Measurements from ENCODE around the gene FLNB.

Gene FLNB

DNA sequence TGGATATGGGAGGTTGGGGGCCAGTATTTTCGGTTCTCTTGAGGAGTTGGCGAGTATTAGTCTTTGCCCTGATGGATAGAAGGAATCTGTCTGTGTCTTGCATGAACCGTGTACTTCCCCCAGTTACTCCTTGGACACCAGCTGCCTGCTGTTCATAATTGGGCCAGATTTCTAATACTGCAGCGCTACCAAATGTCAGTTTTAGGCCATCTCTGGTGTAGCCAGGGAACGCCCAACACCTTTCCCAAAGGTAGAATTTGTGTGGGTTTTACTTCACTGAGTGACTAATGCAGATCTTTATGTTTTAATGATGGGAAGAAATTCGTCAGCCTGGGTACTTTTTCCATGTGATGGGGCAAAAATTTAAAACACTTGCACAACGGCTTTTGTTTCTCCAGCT is 18.4 kb downstream of the FLNB start:
- H3K27ac Mint-ChIP-seq = peak overlapping the region; percentile 34
- no peaks in the 10 kb centered on the region for H3K36me3 Mint-ChIP-seq (ENCODE audit: low read depth)
- no peaks in the 10 kb centered on the region for H3K9me3 Mint-ChIP-seq
- no peak for DNase-seq
- H3K27me3 Mint-ChIP-seq = no peaks in the 10 kb centered on the region
- peaks cover 54% of the 10 kb centered on the region for H3K4me1 Mint-ChIP-seq (ENCODE audit: low read depth)
- H3K4me3 Mint-ChIP-seq = no peak overlapping the region

DNA sequence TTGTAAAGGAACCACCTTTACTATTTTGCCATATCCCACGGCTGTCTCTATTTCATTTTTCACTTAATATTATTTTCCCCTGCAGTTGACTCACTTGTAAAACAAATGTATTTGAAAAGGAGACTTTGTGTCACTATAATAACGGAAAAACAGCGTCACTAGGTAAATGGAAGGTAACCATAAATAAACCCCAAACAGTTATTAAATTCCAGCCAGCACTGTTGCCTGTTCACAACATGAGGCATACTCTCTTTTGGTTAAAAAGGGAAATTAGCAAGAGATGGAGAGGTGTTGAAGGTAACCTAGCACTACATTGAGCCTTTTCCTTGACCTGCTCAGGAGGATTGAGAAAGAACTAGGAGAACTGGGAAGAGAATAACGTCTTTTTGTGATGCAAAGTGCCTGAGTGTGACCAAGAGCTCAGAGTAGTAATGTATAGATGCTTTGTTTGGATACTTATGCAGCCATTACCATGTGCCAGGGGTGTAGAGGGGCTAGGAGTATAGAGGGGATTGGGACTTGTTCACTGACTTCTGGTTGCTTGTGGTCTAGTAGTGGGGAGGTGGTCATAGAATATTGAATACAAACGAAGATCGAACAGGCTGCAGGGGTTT is 19.6 kb downstream of the FLNB start:
- H3K4me3 Mint-ChIP-seq = no peak overlapping the region
- peak overlapping the region; percentile 62 for H3K27ac Mint-ChIP-seq
- no peaks in the 10 kb centered on the region for H3K9me3 Mint-ChIP-seq
- H3K27me3 Mint-ChIP-seq = no peaks in the 10 kb centered on the region
- peaks cover 41% of the 10 kb centered on the region for H3K4me1 Mint-ChIP-seq (ENCODE audit: low read depth)
- no peak for DNase-seq
- no peaks in the 10 kb centered on the region for H3K36me3 Mint-ChIP-seq (ENCODE audit: low read depth)

DNA sequence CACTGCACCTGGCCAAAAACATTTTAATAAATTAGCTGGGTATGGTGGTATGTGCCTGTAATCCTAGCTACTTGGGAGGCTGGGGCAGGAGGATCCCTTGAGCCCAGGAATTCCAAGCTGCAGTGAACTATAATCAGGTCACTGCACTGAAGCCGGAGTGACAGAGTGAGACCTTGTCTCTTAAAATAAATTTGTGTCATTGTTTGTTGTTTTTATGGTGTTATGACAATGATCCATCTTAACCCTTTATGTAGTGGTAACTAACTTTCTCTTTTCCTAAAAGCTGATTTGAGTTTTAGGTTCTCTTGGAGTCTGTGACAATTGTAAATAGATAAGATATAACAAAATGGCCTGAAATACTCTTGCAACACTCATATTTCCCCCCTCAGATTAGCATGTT is 20.7 kb downstream of the FLNB start:
- Mint-ChIP-seq H3K36me3 (ENCODE audit: low read depth) (no peaks in the 10 kb centered on the region), H3K27ac (peak overlapping the region; percentile 8), H3K9me3 (no peaks in the 10 kb centered on the region), H3K27me3 (no peaks in the 10 kb centered on the region), H3K4me1 (ENCODE audit: low read depth) (peaks cover 34% of the 10 kb centered on the region), H3K4me3 (no peak overlapping the region)
- DNase-seq = no peak

DNA sequence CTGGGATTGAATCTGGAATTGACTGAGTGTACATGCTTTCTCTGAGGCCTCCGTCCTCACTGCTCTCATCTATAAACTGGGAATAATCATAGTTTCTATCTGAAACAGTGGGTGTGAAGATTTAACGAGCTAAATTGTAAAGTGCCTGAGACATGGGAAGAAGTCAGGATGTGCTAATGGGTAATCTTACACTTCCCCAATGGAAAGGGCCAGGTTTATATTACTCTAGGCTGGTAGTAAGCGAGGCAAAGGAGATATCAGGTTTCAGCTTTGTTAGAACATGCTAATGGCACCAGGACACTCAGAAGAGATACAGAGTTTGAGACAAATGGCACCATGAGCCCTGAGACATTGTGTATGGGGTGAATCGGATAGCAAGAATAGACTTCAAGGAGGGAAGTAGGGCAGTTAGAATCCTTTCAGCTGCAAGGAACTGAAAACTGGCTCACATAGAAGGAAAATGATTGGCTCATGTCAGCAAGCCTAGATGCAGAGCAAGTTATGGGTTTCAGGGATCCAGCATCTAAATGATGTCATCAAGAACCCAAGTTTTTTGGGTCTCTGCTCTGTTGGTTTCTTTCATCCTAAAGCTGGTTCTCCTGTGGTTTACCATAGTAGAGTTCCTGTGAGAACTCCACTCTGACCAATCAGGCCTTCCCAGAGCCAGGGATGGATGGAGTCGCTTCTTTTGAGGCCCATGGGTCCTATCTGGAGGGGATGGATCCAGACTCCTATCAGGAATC is 21.8 kb downstream of the FLNB start:
- no peaks in the 10 kb centered on the region for H3K36me3 Mint-ChIP-seq (ENCODE audit: low read depth)
- no peaks in the 10 kb centered on the region for H3K27me3 Mint-ChIP-seq
- H3K9me3 Mint-ChIP-seq = no peaks in the 10 kb centered on the region
- H3K27ac Mint-ChIP-seq = no peak overlapping the region
- peaks cover 45% of the 10 kb centered on the region for H3K4me1 Mint-ChIP-seq (ENCODE audit: low read depth)
- no peak overlapping the region for H3K4me3 Mint-ChIP-seq
- DNase-seq = no peak

DNA sequence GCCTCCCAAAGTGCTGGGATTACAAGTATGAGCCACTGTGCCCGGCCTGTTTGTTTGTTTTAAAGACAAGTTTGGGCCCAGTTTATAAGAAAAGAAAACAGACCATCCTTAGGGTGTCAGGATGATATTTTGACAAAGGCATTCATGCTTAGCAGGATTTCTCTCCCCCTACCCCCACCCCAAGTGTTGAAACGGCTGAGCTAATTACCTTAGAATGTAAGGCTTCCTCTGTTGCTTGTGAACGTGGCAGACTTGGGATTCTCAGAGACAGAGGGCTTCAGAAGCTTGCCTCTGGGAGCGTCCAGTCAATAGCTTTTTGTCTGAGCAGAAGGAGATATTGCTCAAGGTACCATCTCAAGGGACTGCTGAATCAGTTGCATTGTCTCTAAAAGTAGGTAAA is 24.0 kb downstream of the FLNB start:
- H3K27me3 Mint-ChIP-seq = no peaks in the 10 kb centered on the region
- no peaks in the 10 kb centered on the region for H3K9me3 Mint-ChIP-seq
- H3K36me3 Mint-ChIP-seq (ENCODE audit: low read depth) = no peaks in the 10 kb centered on the region
- H3K4me1 Mint-ChIP-seq (ENCODE audit: low read depth) = peaks cover 47% of the 10 kb centered on the region
- H3K4me3 Mint-ChIP-seq = no peak overlapping the region
- DNase-seq = no peak
- H3K27ac Mint-ChIP-seq = no peak overlapping the region

DNA sequence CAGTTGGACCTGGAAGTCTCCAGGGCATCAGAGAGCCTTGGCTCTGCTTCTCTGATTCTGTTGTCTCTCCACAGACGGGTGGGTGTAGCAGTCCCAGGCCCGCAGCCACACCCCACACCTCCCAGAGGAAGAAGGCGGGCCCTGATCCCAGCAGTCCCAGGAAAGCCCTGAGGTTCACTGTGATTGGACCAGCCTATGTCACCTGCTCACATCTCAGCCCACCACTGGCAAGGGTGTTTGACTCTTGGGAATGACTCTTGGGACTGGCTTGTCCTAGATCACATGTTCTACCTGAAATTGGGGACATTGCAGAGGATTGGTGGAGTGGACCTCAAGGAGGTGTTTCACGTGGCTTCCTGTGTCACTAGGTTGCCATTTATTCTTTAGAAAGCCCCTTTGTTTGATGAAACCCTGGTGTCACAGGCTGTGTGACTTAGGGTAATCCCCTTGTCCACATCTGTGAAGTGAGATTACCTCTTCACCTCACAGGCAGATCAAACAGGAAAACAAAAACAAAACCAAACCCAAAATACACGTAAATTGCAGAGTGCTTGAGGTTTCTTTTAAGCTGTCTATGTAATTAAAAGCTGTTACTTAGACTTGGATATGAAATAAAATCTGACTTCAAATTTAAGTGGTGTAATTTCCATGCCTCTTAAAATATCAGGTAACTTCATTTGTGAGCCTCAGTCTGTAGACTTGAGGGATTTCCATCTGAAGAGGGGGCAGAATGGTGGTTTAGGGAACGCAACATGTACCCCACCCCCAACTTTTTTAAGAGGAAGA is 26.7 kb downstream of the FLNB start:
- Mint-ChIP-seq H3K9me3 (no peaks in the 10 kb centered on the region), H3K36me3 (ENCODE audit: low read depth) (no peaks in the 10 kb centered on the region), H3K4me3 (peak overlapping the region; percentile 42), H3K4me1 (ENCODE audit: low read depth) (peaks cover 45% of the 10 kb centered on the region), H3K27me3 (no peaks in the 10 kb centered on the region), H3K27ac (peak overlapping the region; percentile 82)
- DNase-seq = peak; percentile 37

DNA sequence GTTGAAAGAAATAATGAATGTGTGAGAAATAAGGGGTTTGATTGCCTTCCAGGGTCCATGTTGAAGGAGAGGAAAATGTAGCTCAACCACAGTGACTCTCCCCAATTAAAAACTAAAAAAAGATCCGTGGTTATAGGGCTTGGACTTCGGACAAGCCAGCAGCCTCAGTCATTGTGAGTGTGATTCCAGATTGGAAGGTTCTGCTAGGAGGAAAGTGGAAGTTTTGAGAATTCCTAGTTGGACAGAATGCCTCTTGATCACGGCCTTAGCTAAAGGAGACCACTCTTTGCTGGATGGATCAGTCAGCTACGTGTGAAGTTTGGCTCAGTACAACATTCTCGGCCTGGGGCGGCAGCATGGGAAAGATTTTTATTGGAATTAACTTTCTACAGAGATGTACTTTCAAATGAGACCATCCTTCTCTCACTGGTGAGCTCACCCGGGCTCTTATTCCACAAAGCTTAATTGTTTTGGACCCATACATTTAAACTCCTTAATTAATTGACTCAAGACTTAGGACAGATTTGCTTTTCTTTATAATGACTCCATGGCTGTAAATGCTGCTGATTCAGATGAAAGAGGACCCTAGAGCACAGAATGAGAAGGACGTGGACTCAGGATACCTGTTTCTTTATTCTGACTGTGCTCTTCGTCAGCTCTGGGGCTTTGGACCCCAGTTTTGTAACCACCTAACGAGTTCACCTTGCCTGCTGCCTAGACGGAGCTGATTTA is 27.5 kb downstream of the FLNB start:
- Mint-ChIP-seq H3K9me3 (no peaks in the 10 kb centered on the region), H3K27me3 (no peaks in the 10 kb centered on the region), H3K4me1 (ENCODE audit: low read depth) (peaks cover 47% of the 10 kb centered on the region), H3K27ac (peak overlapping the region; percentile 82), H3K36me3 (ENCODE audit: low read depth) (no peaks in the 10 kb centered on the region), H3K4me3 (peak overlapping the region; percentile 42)
- DNase-seq = no peak

DNA sequence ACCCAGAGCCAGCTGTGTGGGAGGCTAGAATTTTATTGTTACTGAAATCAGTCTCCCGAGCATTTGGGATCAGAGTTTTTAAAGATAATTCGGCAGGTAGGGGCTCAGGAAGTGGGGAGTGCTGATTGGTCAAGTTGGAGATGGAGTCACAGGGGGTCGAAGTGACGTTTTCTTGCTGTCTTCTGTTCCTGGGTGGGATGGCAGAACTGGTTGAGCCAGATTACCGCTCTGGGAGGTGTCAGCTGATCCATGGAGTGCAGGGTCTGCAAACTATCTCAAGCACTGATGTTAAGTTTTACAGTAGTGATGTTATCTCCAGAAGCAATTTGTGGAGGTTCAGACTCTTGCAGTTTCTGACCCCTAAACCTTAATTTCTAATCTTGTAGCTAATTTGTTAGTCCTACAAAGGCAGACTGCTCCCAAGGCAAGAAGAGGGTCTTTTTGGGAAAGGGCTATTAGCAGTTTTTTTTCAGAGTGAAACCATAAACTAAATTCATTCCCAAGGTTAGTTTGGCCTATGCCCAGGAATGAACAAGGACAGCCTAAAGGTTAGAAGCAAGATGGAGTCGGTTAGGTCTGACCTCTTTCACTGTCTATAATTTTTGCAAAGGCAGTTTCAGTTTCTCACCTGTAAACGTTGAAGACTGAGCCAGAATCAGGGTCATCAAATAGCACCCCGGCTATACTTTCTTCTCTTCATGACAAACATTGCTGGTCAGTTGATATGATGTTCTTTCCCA is 28.2 kb downstream of the FLNB start:
- H3K36me3 Mint-ChIP-seq (ENCODE audit: low read depth) = no peaks in the 10 kb centered on the region
- H3K4me1 Mint-ChIP-seq (ENCODE audit: low read depth) = peaks cover 54% of the 10 kb centered on the region
- H3K4me3 Mint-ChIP-seq = no peak overlapping the region
- no peaks in the 10 kb centered on the region for H3K9me3 Mint-ChIP-seq
- no peaks in the 10 kb centered on the region for H3K27me3 Mint-ChIP-seq
- DNase-seq = no peak
- no peak overlapping the region for H3K27ac Mint-ChIP-seq

DNA sequence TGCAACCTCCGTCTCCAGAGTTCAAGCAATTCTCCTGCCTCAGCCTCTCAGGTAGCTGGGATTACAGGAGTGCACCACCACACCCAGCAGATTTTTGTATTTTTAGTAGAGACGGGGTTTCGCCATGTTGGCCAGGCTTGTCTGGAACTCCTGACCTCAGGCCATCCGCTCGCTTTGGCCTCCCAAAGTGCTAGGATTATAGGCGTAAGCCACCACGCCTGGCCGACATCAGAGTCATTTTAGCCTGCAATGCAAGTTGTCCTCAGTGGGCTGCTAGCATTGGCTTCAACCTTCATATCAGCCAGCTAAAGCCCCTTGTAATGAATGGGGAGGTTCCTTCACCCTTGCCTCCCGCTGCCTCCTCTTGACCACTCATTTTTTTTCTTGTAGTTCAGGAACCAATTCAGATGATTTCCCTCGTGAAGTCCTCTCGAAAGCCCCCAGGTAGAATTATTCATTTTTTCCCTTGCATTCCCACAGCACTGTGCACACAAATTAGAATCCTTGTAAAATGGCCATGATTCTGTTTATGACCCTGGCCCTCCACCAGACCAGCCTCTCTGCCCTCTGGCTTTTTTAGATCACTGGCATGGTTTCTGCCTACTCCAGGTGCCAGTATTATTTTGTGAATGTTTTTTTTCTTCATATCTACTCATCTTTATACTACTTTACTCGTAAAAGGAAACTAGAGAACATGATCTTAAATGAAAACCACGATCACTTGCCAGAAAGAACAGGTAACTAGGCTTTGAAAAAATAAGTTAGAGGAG is 29.1 kb downstream of the FLNB start:
- Mint-ChIP-seq H3K4me3 (no peak overlapping the region), H3K36me3 (ENCODE audit: low read depth) (no peaks in the 10 kb centered on the region), H3K4me1 (ENCODE audit: low read depth) (peaks cover 63% of the 10 kb centered on the region), H3K27me3 (no peaks in the 10 kb centered on the region), H3K27ac (no peak overlapping the region), H3K9me3 (no peaks in the 10 kb centered on the region)
- DNase-seq = no peak

DNA sequence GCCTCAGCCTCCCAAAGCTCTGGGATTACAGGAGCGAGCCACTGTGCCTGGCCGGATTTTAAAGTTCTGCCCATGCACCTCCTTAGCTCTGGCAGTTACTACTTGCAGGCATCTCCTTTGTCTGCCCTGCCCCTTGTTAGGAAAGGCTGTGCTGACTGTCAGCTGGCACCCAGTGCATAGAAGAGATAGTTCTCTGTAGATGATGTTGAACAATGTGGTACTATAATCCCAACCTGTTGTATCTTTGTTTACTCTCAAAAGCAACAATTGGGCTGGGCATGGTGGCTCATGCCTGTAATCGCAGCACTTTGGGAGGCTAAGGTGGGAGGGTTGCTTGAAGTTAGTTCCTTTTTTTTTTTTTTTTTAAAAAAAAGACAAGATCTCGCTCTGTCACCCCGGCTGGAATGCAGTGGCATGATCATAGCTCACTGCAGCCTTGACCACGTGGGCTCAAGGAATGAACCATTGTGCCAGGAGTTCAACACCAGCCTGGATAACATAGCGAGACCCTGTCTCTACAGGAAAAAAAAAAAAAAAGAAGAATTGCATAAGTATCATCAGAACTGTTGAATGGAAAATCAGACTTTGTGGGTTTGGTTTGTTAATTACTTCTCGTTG is 30.6 kb downstream of the FLNB start:
- peaks cover 71% of the 10 kb centered on the region for H3K4me1 Mint-ChIP-seq (ENCODE audit: low read depth)
- no peak for DNase-seq
- no peak overlapping the region for H3K4me3 Mint-ChIP-seq
- H3K9me3 Mint-ChIP-seq = no peaks in the 10 kb centered on the region
- no peaks in the 10 kb centered on the region for H3K36me3 Mint-ChIP-seq (ENCODE audit: low read depth)
- H3K27ac Mint-ChIP-seq = no peak overlapping the region
- no peaks in the 10 kb centered on the region for H3K27me3 Mint-ChIP-seq

DNA sequence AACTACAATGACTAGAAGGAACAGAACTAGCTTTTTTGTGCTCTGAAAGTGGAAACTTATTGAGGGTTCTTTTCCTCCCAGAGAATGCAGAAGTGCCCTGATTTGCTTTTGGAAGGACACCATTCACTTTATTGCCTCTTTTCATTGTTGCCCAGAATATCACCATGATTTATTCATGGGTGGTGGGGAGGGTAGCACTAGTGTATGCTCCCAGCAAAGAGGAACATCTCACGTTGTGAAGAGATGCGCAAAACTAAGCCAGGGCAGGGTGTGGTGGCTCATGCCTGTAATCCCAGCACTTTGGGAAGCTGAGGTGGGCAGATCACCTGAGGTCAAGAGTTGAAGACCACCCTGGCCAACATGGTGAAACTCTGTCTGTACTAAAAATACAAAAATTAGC is 31.4 kb downstream of the FLNB start:
- Mint-ChIP-seq H3K4me1 (ENCODE audit: low read depth) (peaks cover 71% of the 10 kb centered on the region), H3K27ac (no peak overlapping the region), H3K27me3 (no peaks in the 10 kb centered on the region), H3K36me3 (ENCODE audit: low read depth) (no peaks in the 10 kb centered on the region), H3K9me3 (no peaks in the 10 kb centered on the region), H3K4me3 (no peak overlapping the region)
- no peak for DNase-seq

DNA sequence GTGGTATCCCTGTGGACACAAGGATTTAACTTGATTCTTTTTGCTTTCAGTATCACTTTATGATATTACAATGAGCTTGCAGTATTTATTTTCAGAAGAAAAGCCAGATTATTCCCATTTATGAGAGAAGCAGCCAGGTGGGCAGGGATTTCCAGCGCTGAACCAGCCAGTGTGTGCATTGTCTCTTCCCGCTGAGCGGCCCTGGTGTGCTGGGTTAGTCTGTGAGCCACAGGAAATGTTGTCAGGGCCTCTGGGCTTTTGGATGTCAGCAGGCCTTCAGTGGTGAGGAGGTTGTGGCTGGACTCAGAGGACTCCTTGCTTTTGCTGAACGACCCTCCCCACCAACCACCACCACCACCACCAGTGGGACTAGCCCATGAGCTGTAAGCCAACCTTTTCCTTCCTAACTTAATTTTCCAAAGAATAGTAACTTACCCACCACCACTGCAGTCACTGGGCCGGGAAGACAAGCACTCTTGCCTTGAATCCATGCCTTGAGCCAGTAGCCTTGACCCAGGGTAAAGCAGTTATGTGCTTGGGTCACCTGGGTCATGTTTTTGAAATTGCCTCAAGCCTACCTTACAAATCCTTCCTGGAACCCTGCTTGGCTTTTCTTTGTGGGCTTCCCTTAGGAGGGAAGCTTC is 33.1 kb downstream of the FLNB start:
- no peaks in the 10 kb centered on the region for H3K36me3 Mint-ChIP-seq (ENCODE audit: low read depth)
- H3K4me1 Mint-ChIP-seq (ENCODE audit: low read depth) = peaks cover 63% of the 10 kb centered on the region
- no peak overlapping the region for H3K27ac Mint-ChIP-seq
- no peak for DNase-seq
- no peak overlapping the region for H3K4me3 Mint-ChIP-seq
- no peaks in the 10 kb centered on the region for H3K9me3 Mint-ChIP-seq
- no peaks in the 10 kb centered on the region for H3K27me3 Mint-ChIP-seq

DNA sequence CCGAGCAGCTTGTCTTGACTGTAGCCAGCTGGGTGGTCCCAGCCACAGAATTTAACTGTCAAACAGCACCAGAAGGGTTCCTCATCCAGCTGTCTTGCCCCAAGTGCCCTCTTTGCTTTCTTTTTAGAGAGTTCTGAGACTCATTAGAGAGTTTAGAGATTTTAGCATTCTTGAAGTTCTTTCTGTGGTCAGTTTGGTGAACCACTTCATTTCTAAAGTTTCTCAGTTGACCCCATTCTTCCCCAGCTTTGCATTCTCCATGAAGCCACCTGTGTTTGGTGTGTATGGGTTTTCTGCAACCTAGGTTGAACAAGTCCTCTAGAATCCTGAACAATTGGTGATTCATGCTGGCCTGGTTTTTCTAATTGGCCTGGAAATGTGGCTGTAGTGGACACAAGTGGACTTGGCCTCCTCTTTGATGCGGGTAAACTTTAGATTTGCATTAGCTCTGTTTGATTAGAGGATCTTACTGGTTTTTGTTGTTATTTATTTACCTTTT is 33.7 kb downstream of the FLNB start:
- no peaks in the 10 kb centered on the region for H3K9me3 Mint-ChIP-seq
- H3K27ac Mint-ChIP-seq = no peak overlapping the region

More for the DNA sequence above, 33.7 kb downstream of the FLNB start:
- no peaks in the 10 kb centered on the region for H3K36me3 Mint-ChIP-seq (ENCODE audit: low read depth)
- DNase-seq = no peak
- H3K4me1 Mint-ChIP-seq (ENCODE audit: low read depth) = peaks cover 59% of the 10 kb centered on the region
- no peaks in the 10 kb centered on the region for H3K27me3 Mint-ChIP-seq
- no peak overlapping the region for H3K4me3 Mint-ChIP-seq
